22Rv1 (cell line): Measurements from ENCODE around the gene WNT4.

ENCODE experiments used
- ZFX ChIP-seq: fragments of 450-650 bp; IDR thresholded peaks from 2 replicates; pipeline ENCODE4 v1.6.1; 2017; ENCODE audit warnings: antibody characterized with exemption, borderline replicate concordance
- TF ChIP-seq, protein P1 (sequence below): fragments of 450-650 bp; IDR thresholded peaks from 2 replicates; pipeline ENCODE4 v1.5.1; 2017; ENCODE audit warnings: mild to moderate bottlenecking

DNA sequence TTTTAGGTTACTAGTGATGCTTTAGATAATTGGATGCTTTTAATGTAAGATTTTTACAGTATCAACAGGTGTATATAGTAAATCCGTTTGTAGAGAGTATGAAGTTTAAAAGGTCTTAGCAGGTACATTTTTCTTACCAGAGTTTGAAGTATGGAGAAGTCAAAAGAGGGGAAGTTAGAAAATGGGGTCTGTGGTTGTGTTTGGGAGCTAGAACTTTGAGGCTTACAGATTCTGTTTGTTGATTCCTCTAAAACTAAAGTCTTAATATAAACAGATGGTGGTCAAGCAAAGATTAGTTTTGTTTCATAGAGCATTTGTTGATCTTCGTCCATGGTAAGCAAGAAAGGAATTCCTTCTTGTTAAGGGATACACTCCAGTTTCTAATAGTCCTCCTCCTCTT lies 54.6 kb downstream of the WNT4 start:
- TF ChIP-seq, protein P1, sequence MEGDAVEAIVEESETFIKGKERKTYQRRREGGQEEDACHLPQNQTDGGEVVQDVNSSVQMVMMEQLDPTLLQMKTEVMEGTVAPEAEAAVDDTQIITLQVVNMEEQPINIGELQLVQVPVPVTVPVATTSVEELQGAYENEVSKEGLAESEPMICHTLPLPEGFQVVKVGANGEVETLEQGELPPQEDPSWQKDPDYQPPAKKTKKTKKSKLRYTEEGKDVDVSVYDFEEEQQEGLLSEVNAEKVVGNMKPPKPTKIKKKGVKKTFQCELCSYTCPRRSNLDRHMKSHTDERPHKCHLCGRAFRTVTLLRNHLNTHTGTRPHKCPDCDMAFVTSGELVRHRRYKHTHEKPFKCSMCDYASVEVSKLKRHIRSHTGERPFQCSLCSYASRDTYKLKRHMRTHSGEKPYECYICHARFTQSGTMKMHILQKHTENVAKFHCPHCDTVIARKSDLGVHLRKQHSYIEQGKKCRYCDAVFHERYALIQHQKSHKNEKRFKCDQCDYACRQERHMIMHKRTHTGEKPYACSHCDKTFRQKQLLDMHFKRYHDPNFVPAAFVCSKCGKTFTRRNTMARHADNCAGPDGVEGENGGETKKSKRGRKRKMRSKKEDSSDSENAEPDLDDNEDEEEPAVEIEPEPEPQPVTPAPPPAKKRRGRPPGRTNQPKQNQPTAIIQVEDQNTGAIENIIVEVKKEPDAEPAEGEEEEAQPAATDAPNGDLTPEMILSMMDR: no peak
- no peak for TF ChIP-seq ZFX
